HG03439 (cell line): ENCODE results near the gene PCDH15.
A peak's percentile ranks its signal among the peaks of the same experiment; 100 is the strongest.

Experiments
- ATAC-seq: cut with Tn5 transposase; IDR thresholded peaks from one replicate; pipeline ENCODE4 v1.9.1; 2021; ENCODE audit warnings: mild to moderate bottlenecking, moderate library complexity; ENCODE audit not compliant: unreplicated experiment

Gene PCDH15

GRCh38 chr10:54137396-54137795, 663.6 kb downstream of the PCDH15 start:
- ATAC-seq, result no peak

GRCh38 chr10:54133203-54133602, 667.8 kb downstream of the PCDH15 start:
- no peak for ATAC-seq

GRCh38 chr10:54131833-54132232, 669.2 kb downstream of the PCDH15 start:
- peak; percentile 64 for ATAC-seq

DNA sequence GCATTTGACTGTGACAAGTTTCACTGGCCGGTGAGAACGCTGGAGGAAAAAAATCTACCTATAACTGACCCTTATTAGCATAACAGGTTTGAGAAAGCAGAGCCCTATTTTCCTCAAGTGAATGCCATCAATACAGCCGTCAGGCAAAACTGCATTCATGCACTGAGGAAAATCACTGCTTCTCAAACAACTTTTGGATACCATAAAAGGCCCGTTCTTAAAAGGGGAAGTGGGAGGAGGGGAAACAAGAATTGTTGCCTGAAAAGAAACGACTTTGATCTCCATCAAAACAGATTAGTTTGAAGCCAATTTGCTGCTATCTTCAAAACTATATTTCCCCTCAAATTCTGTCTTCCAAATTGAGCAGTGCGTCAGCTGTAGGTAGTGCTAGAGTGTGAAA, 670.6 kb downstream of the PCDH15 start:
- no peak for ATAC-seq

DNA sequence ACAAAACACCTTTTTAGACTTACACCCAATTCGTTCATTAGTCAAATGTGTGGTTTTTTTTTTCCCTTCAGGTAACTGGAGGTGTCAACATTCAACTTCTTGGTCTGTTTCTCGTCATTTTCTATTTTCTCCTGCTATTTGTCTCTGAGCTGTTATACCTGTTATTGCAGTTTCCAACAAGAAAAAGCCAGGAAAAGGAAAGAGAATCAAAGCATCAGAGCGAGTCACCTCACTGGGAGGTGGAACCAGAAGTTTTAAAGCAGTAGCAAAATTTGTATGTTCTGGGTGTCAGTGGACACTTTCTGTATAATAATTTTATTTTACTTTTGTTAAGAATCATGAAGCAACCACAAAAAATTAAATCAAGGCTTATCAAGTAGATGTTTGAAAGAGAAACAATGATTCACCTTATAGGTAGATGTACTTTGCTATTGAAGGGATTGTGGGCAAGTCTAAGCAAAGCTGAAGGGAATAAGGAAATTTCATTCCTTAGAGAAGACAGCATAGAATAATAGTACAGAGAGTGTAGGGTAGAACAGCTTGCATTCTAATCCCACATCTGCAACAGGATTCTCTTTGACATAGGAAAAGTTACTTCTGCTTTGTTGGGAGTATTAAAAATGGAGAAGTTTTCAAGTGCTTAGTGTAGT, 675.8 kb downstream of the PCDH15 start:
- no peak for ATAC-seq

DNA sequence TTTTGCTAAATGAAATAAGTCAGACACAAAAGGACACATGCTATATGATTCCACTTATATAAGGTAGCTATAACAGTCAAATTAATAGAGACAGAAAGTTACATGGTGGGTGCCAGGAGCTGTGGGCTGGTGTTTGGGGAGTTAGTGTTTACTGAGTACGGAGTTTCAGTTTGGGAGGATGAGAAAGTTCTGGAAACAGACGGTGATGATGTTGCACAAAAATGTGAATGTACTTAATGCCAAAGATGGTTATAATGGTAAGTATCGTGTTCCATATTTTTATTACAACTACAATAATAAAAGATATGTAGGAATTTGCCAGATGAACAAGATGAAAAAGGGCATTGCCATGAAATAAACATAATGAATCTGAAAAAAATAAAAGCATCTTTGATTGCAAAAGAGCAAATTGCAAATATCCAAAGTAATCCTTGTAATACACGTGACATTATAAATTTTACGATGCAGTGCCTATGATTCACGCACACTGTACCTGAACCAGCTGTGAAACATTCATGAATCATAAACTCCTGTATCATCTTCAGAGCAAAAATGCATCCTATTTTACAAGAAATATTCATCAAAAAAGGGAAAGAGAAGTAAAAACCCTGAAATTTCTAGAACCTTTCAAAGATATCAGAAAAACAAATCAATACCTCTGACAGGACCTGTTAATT, 676.7 kb downstream of the PCDH15 start:
- no peak for ATAC-seq

GRCh38 chr10:54120806-54121205, 680.2 kb downstream of the PCDH15 start:
- no peak for ATAC-seq

GRCh38 chr10:54108961-54109360, 692.1 kb downstream of the PCDH15 start:
- no peak for ATAC-seq

DNA sequence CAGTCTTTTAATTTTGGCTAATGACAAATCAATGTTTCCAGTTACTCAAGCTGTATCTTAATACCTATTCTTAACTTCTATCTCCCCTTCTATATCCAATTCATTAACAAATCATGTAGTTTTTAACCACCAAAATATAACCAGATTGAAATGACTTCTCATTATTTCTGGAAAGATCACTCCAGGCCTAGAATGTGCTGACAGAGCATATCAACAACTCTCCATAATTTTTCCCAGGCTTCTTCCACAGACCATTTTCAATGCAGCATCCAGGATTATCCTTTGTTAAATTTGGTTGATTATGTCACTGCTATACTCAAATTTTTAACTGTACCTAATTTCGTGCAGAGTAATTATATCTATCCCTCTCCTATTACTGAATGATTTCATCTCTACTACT, 704.1 kb downstream of the PCDH15 start:
- ATAC-seq, result no peak

DNA sequence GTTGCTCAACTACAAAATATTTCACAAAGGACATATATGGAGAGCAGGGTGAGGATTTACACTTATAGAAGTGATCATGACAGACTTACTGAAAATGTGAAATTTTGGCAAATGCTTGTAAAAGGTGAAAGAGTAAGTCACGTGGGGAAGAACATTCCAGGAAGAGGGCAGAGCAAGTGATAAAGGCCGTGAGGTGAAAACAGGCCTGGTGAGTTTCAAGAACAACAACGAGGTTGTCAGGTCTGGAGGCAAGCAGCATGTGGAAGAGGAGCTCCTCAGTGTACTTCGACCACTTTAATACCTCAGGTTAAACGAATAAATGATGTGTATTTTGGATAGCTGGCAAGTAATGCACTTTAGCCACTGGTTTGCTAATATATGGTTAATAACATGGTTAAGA, 706.7 kb downstream of the PCDH15 start:
- no peak for ATAC-seq

DNA sequence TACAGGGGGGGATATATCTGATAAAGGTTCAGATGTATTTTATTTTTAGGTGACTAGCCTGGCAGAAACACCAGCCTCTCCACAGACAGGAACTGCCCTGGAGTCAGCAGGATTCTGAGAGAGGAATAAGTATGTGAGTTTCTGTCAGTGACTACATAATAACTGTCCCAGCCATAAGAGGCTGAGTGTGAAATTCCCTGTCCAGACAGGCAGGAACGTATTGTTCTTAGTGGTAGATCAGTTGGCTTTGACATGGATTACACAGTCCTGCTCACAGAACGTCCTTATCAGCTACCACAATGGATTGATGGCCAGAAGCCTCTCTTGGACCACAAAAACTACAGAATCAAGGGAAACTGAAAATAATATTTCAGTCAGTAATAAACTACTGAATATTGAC, 709.8 kb downstream of the PCDH15 start:
- no peak for ATAC-seq

DNA sequence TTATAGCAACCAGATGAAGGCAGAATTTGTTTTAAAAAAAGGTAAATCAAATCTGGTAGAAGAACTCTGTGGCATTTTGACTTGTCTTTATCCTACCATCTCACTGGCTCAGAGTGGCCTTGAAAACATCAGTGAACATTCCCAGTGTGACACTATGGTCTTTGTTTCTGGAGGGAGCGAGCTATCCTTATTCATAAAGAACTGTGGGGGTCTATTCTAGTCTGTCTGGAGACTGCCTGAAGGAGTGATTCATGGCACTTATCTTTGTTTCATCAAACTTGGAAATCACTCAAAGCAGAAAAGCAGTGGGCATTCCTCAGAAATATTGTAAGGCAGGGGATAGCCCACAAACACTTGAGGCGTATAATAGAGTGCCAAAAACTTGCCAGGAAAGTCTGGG, 719.1 kb downstream of the PCDH15 start:
- ATAC-seq, result no peak

GRCh38 chr10:54067361-54067760, 733.7 kb downstream of the PCDH15 start:
- no peak for ATAC-seq

- ATAC-seq, result no peak
Measured at GRCh38 chr10:54066646-54067045, 734.4 kb downstream of the PCDH15 start.

DNA sequence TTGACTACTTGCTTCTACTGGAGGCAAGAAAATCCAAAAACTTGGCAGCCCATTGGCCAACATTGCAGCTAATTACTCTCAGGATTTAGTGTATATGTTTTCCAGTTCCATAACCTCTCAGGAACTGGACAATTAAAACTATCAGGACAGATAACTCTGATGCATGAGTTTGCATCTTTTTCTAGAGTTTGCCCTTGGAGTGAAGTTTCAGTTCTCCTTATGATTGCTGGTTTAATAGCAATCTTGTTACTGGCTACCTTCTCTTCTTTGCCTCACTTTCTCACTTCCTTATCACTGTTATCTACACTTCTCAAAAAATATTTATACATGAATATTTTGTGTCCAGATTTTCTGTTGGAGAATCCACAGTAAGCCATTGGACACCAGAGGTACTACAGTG, 735.9 kb downstream of the PCDH15 start:
- no peak for ATAC-seq

DNA sequence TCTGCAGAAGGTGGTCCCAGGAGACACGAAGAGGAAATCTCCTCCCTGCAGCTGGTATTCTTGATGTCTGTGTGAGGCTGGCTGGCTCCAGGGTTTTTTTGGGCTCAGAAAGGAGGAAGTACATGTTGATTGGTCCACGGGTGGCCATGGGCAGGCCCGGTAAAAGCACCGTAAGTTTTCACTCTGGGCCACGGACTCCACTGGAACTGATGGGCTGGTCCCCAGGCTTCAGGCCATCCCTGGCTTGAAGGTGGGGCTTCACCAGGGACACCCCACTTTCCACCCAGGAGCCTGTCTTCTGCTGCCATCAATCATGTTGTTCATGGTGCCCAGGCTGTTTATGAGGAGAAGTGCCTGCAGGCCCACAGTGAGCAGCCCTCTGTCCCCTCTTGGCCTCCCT, 736.8 kb downstream of the PCDH15 start:
- no peak for ATAC-seq

- no peak for ATAC-seq
Measured at GRCh38 chr10:54063514-54063913, 737.5 kb downstream of the PCDH15 start.

DNA sequence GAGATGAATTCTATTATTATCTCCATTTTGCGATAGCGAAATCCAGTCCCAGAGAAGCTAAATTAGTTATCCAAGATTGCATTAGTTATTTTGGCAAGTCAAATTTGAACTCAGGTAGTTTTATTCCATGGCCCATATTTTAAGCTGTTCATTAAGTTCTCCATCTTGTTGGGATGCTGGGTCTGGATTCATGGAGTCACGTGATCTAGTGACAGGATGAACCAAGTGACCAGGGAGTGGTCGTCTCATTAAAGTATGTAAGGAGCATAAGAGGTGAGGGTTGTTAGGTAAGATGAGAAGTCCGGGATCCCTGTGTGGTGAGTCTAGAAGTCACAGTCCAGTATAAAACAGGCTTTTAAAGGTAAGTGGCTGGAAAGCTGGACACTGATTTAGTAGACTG, 740.5 kb downstream of the PCDH15 start:
- ATAC-seq, result no peak

- no peak for ATAC-seq
Measured at GRCh38 chr10:54057357-54057756, 743.7 kb downstream of the PCDH15 start.

GRCh38 chr10:54026340-54026739, 774.7 kb downstream of the PCDH15 start:
- no peak for ATAC-seq

GRCh38 chr10:54011117-54011516, 789.9 kb downstream of the PCDH15 start:
- ATAC-seq, result no peak

DNA sequence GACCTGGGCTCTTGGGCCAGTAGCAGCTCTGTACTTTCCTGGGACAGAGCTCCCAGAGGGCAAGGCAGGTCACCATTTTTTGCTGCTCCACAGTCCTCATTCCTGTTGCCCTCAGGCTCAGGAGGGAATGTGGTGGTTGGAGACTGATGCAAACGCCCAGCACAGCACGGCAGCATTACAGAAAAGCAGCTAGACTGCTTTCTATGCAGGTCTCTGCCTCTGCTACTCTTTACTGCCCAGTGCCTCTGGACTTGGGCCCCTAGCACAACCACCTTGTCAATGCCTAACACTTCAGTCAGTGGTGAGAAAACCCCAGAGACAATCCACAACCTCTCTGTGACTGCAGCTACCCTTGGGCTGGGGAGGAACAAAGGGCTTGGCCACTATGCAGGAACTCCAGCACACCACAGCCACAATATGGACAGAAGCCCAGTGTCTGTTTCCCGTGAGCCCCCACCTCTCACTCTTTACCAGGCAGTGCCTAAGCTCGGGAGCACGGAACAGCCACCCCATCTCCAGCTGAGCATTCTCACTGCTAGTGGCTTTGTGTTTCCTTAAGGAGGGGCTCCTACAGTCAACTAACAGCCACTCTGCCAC, 790.6 kb downstream of the PCDH15 start:
- no peak for ATAC-seq
